NCI-H1092 (cell line): ENCODE measurements around the gene AMFR.
"Not testable (repeated sequence)": the region's sequence is repeated elsewhere in the genome, so short reads cannot be mapped to it uniquely, and the experiment has no call there.

Source experiments
- DNase-seq: peaks from one replicate; lab custom pipeline; 2025; lab: John Stamatoyannopoulos, UW

Gene AMFR

DNA sequence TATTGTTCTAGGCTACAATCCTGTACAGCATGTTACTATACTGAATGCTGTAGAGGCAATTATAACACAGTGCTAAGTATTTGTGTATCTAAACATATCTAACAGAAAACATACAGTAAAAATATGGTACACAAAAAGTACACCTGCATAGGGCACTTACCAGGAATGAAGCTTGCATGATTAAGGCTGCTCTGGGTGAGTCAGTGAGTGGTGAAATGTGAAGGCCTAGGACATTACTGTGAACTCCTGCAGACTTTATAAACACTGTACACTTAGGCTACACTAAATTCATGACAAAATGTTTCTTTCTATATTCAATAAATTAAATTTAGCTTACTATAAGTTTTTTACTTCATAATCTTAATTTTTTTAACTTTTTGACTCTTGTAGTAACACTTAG, 37.1 kb downstream of the AMFR start:
- no peak for DNase-seq

DNA sequence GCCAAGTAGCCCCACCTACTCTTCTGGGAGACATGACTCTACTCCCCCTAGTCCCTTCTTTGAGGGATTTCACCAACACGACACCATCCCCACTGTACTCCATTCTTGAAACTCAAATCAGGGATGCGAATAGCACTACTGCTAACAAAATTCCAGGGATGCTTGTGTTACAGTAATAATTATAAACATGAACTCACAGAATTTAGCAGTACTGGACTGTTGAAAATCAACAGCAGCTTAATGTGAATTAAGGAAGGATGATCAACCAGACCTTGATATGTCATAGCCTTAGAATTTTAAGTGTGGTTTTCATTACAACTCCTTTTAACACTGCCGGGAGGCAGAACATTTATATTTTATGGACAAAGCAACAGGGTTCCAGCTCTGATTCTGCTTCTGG, 37.9 kb downstream of the AMFR start:
- DNase-seq: no peak

DNA sequence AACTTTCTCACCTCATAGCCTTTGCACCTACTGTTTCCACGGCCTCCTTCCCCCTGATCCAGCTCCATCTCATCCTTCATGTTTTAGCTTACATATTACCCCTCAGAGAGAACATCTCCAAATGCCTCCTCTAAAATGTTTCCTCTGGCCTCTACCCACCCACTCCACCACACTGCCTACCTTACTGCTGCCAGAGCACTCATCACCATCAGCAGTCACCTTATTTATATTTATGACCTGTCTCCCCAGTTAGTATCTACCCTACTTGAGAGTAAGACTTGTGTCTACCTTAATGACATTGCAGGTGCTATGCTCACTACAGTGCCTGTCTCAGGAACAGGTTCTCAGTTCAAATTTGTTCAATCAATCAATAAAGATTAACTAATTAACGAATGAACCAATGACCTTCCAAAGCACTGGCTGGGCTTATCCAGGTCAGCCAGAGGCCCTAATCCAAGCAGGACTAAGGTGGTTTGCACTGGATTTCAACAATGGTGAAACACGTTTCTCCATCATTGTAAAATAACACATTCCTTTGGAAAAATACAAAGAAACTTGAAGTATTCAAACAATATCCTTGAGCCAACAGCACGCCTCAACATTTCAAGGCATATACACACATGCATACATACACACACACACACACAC, 41.1 kb downstream of the AMFR start:
- DNase-seq: no peak

DNA sequence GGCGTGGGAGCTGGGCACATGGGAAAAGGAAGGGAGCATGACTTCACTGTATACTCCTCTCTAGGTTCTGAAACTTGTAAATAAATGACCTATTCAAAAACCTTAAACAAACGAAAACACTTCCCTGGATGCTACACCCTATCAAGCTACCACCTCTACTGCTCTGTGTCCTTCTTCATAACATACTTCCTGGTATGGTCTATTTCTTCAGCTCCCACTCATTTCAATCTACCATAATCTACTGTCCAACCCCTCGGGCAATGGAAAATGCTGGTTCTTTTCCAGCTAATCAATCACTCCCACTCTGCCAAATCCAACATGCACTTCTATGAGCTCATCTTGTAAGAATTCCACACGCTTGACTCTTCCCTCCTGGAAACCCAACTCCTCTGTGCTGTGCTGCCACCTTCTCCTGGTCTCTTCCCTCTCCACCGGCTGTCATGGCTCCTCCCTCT, 42.4 kb downstream of the AMFR start:
- DNase-seq: no peak

DNA sequence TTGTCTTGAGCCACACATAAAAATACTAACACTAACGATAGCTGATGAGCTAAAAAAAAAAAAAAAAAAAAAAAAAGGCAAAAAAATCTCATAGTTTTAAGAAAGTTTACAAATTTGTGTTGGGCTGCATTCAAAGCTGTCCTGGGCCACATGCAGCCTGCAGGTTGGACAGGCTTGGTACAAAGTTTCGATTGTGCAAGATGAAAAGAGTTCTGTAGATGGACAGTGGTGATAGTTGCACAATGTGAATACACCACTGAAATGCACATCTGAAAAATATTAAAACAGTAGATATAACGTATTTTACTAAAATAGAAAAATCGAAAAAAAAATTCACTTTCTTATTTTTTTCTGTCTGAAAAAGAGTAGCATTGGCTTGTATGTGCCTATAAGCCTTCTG, 42.9 kb downstream of the AMFR start:
- no peak for DNase-seq

DNA sequence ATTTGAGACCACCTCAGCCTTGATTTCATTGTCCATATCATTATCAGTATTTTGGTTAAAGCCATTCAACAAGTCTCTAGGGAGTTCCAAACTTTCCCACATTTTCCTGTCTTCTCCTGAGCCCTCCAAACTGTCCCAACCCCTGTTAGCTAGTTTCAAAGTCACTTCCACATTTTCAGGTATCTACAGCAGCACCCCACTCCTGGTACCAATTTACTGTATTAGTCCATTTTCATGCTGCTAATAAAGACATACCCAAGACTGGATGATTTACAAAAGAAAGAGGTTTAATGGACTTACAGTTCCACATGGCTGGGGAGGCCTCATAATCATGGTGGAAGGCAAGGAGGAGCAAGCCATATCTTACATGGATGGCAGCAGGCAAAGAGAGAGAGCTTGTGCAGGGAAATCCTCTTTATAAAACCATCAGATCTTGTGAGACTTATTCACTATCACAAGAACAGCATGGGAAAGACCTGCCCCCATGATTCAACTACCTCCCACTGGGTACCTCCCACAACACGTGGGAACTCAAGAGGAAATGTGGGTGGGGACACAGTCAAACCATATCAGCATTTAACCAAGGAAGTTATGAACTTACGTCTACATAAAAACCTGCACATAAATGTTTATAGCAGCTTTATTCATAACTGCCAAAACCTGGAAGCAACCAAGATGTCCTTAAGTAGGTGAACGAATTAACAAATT, 44.4 kb downstream of the AMFR start:
- DNase-seq: not testable (repeated sequence)

DNA sequence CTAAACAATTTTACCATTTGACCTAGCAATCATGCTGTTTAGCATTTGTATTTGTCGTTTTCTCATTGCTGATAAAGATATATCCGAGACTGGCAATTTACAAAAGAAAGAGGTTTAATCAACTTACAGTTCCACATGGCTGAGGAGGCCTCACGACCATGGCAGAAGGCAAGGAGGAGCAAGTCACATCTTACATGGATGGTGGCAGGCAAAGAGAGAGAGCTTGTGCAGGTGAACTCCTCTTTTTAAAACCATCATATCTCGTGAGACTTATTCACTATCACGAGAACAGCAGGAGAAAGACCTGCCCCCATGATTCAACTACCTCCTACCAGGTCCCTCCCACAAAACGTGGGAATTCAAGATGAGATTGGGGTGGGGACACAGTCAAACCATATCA, 46.3 kb downstream of the AMFR start:
- DNase-seq: not testable (repeated sequence)

DNA sequence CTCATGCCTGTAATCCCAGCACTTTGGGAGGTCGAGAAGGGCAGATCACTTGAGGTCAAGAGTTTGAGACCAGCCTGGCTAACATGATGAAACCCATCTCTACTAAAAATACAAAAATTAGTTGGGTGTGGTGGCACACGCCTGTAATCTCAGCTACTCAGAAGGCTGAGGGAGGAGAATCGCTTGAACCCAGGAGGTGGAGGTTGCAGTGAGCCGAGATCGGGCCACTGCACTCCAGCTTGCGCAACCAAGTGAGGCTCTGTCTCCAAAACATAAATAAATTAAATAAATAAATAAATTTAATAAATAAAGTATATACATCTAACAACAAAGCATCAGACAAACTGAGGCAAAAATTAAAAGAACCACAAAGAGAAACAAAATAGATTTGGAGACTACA, 49.6 kb downstream of the AMFR start:
- DNase-seq: not testable (repeated sequence)

DNA sequence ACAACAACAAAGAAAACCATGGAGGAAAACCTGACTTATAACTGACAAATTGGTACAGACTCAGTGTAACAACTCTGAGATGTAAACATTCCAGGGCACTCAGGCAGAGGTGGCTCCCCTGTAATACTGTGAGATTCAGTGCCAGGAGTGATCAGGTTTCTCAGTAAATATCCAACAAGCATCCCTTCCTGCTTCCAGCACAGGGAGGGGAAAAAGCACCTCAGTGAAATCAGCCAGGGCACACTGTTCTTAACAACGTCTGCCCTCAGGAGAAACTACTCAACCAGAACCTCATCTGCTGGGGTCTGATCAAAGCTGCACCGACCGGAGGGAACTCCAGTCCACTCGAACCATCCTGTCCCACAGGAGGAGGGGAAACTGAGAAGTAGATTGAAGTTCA, 52.3 kb downstream of the AMFR start:
- no peak for DNase-seq

DNA sequence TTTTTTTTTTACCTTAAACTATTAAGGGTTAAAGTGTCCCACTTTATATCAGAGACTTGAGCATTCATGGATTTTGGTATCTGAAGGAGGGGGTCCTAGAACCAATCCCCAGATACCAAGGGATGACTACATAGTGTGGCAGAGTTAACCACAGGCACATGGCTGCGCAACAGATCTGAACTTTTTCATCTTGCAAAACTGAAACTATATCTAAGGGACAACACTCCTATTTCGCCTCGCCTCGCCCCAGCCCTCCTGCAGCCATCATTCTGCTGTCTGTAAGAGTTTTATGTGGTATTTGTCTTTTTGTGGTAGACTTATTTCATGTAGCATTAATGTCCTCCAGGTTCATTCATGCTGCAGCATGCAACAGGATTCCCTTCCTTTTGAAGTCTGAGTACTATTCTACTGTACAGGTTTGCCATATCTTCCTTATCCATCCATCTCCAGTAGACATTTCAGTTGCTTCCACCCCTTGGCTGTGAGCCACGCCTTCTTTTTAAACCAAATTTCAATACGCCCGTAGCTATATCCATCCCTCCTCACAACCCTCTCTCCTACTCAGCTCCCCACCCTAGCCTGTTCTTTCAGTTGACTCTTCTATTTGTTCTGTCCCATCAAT, 53.2 kb downstream of the AMFR start:
- no peak for DNase-seq

DNA sequence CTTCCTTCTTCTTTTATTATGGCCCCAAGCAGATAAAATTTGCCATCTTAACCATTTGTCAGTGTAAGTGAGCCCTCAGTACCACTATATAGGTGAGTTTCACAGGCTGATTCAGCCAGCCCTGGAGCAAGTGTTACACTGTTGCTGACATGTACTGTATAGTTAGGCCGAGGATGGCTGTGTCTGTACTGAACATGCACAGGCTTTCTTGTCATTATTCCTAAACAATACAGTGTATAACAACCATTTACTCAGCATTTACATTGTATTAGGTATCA, 53.7 kb downstream of the AMFR start:
- no peak for DNase-seq

DNA sequence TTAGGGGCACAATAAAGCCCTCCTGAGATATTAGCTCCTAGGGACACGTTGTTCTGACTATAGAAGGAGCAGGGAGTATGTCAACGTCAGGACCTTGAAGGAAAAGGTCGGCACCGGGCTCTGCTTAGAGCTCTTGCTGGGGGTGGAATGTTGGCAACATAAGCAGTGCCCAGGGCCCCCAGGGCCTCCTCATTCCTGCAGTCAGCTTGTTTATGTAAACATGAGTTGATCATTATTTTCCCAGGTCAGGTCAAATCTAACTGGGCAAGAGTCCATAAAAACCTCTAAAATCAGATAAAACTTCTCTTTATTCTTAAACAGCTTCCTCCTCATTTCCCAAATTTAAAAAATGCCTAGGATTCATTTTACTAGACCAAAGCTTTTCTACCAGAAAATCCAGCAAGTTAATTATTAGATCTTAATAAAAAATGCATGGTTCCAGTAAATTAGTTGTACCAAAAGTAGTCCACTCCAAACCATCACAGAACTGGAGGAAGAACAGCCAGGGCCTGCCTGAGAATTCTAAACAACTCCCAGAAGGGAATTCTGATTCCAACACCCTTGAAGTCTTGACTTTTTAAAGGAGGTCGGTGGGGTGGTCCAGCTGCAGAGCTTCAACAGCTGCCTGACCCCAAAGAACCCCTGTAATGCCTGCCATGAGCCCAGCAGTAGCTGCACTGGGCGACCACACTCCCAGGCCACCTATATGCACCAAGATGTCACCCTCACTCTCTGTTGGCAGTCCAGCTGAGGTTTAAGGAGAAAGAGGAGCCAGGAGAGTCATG, 54.3 kb downstream of the AMFR start:
- DNase-seq: no peak

DNA sequence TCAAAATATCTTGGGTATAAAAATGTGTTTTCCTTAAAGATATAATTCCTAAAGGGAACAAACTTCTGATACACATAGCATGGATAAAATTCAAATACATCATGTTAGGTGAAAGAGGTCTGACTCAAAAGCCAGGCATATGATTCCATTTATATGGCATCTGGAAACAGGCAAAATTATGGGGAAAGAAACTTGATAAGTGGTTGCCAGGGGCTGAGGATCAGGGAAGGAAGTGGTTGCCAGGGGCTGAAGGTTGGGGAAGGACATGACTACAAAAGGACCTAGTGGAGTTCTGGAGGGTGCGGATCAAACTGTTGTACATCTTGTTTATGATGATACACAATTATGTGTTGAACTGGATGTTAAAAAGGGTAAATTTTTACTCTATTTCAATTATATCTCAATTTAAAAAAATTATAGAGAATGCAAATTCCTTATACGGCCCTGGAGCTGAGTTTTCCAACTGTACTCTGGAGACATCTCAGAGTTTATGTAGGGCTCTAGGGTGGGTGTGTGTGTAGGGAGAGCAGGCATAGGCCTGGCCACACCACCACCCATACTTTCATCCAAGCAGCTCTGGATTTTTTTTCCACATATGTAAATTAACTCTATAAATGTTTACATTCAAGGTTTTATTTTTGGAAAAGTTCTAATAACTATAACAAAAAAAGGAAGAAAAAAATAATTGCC, 55.0 kb downstream of the AMFR start:
- no peak for DNase-seq

DNA sequence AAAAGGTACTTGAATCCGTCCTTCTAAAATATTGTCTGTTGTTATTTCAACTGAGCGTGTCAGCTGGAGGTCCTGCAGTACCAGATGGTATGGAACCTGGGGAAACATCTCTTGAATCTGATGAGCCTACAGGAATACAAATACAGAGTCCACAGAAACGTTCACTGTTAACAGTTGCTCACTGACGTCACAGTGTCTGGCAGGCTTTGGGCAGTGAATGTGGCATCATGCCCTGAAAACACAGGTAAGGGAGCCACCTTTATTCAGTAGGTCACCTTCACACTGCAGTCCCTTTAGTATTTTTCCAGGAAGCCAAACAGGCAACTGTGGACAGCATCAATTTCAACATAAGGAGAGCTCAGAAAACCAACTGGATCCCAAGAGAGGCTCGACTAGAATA, 56.1 kb downstream of the AMFR start:
- DNase-seq: no peak

DNA sequence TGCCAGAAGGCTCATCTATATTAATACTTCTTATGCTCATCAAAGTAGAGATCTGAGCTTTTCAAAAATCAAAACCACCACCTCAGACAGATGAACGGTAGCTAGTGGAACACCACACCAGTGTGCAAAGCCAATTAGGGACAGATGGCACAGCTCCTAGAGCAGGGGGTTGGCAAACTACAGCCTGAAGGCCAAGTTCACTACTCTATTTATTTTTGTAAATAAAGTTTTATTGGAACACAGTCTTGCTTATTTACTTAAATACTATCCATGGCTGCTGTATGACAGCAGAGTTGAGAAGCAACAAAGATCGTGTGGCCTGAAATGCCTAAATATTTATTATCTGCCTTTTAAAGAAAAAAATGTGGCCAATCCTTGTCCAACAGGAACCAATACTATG, 56.8 kb downstream of the AMFR start:
- no peak for DNase-seq

DNA sequence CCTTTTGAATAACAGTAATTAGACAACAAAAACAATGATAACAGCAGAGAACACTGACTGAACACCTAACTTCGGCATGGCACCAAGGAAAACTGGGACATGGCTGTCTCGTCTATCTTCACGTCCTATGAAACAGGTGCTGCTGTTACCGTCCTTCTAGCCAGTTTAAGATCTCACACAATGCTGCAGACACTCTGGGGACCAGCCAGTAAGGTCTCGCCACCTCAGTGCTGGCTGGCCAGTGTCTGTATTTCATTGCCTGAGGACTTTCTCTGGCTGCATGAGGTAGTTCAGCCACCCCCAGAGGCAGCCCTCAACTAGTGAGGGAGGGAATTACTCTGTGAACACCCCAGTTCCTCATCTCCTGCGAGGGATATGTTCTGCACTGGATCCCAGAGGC, 57.6 kb downstream of the AMFR start:
- no peak for DNase-seq

DNA sequence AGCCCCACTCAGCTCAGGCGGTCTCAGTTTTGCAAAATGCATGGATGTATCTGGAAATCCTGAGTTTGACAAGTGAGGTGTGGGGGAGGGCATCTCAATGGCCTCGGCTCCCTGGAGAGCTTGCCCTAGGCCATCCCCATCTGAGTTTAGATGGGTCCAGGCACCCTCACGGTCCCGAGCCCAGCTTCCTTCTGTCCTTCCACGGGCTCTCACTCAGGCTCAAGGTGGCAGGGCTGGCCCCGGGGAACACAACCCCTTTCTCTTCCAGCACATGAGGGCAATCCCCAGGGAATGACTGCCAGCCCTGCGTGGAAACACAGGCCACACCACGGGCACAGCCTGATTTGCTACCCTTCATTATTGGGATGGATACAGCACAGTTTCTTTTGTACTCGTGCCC, 58.4 kb downstream of the AMFR start:
- DNase-seq: no peak

DNA sequence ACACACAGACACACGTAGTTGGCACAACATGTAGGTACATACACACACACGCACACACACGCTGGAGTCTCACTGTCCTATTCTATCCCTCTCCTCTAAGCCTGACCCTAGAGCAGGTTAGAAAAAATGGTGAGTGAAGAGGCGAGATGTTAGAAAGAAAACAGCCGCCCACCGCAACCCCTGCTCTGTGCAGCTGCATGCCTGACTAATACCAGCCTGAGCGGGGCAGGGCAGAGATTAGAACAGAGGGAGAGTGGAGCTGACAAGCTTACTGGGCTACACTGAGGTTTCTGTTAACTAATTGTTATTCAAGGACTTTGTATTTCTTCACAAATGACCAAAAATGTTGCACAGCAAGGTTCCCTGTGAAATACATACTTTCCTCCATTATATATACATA, 59.8 kb downstream of the AMFR start:
- no peak for DNase-seq

DNA sequence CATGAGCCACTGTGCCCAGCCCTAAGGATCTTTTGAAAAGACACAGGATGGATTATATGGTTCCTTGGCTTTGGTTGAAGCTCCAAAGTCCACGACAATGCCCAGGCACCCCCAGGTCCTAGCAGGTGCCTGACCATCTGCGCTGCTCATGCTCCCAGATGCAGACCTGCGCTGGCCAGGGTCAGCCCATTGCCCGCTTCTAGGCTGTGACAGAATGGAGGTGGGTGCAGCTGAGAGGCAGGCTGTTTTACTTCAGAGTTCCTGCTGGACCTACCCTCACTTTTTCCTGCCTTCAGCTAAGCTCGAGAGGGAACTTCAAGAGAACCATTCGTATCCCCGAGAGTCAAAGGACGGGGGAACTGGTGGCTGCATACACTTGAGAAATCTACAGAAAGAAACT, 60.5 kb downstream of the AMFR start:
- no peak for DNase-seq

DNA sequence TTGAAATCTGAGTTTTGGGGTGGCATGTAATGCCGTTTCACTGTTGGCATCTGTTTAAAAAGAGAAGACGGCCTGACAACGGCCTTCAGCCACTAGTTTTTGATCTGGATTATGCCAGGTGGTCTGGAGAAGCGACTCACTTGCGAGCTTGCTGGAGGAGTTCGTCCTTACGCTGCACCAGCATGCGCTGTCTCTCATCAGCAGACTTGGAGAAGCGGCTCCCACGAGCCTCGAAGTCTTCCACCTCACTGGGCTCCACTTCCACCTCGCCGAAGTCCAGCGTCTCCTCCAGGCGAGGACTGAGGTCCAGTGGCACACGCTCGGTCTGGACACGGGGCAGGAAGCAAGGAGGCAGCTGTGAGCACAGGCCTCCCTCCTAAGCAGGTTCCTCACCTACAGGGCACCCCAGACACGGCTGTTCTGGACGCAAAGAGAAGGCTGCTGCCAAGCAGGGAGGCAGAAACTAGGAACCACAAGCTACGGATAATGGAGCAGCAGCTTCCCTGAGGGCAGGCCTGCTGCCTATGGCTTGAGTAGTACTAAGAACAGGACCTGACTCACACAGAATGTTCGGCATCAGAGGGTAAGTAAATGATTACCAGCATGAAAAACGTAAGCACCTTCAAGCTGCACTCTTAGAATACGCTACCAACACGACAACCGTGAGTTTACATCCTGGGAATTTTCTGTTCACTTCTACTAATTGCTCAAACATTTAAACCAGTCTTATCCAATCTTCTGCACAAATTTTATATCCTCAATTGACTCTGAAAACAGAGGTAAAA, 61.4 kb downstream of the AMFR start:
- no peak for DNase-seq

DNA sequence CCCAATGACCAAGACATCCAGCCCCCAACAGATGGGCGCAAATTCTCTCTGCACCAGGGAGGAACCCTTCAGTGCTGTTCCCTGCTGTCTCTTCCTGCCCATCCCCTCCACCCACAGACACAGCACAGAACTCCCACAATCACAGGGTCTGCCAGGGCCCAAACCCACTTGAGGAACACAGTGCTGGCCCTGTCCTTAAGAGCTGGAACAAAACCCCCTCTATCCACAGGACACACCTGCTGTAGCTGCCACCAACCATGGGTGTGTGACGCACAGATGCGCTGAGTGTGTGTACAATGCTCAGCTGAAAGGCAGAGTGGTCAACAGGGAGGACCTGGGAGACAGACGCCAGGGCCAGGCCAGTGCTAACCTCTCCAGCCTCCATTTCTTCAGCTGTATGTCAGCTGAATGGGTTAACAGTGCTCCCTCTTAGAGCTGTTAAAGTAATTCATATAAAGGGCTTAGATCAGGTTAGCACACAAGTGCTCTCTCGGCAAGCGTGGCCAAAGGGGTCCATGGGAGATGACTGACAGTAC, 62.1 kb downstream of the AMFR start:
- DNase-seq: no peak
